Measurements from ENCODE around the gene UBE2C. TPM values are rescaled to one million over a fixed set of nuclear protein-coding genes. Genes with fewer than 3 reads are reported as not detected.

UBE2C gene
- total and polyA plus RNA-seq, 2 of the 8 experiments (the other 6 are each of a cell fraction or from before 2014, with no cell fraction given): 243 to 326 TPM

DNA sequence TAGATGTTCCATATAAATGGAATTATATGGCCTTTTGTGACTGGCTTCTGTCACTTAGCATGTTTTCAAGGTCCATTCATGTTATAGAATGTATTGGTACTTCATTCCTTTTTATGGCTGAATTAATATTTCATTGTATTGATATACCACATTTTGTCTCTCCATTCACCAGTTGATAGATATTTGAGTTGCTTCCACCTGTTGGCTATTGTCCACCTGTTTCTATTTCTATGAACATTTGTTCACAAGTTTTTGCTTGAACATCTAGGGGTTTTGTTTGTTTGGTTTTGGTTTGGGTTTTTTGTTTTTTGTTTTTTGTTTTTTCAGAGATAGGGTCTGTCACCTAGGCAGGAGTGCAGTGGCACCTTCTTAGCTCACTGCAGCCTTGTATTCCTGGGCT lies 44.0 kb upstream of the UBE2C start:
- Histone ChIP-seq H2BK20ac (ENCODE audit: low read length) (peak overlapping the region; percentile 92; the same call in 1 of the 2 replicates), H2BK120ac (replicated peaks; ENCODE audit: low read depth, low read length) (no peak overlapping the region), H3K27me3 (replicated peaks in 1 of 4; ENCODE audit: control insufficient read depth in 3 of 4, extremely low read depth in 1 of 4, insufficient read depth in 3 of 4, low read length in 3 of 4) (no peaks in the 10 kb centered on the region), H2AK5ac (ENCODE audit: low read depth, low read length) (no peak overlapping the region), H4K5ac (ENCODE audit: insufficient read length, low read depth, low read length) (no peak overlapping the region), H3K9me3 (ENCODE audit: insufficient read depth in 2 of 2, low read depth in 1 of 2, low read length in 1 of 2) (no peaks in the 10 kb centered on the region), H2AFZ (ENCODE audit: low read length) (no peak overlapping the region), H3K23me2 (ENCODE audit: low read depth, low read length) (no peaks in the 10 kb centered on the region), H3K79me2 (ENCODE audit: control insufficient read depth in 1 of 2, insufficient read depth in 2 of 2, low read length in 2 of 2) (no peaks in the 10 kb centered on the region), H3K79me1 (ENCODE audit: low read depth, low read length) (no peaks in the 10 kb centered on the region), H3K14ac (ENCODE audit: insufficient read length) (no peak overlapping the region), H4K20me1 (replicated peaks in 1 of 2; ENCODE audit: control insufficient read depth in 1 of 2, insufficient read depth in 2 of 2, low read length in 2 of 2) (no peaks in the 10 kb centered on the region), H3K36me3 (ENCODE audit: control insufficient read depth in 2 of 4, insufficient read depth in 4 of 4, low read length in 3 of 4) (no peaks in the 10 kb centered on the region), H4K8ac (ENCODE audit: extremely low read depth, insufficient read depth, low read length) (no peak overlapping the region), H3K4ac (replicated peaks; ENCODE audit: insufficient read length, low read depth, low read length) (no peak overlapping the region), H3K56ac (replicated peaks; ENCODE audit: insufficient read length, low read depth, low read length) (no peak overlapping the region), H2BK5ac (ENCODE audit: low read depth, low read length) (peak overlapping the region; percentile 88; the same call in 1 of the 2 replicates), H4K91ac (replicated peaks; ENCODE audit: insufficient read length, low read length) (no peak overlapping the region), H3K4me2 (ENCODE audit: insufficient read depth in 1 of 2, low read depth in 2 of 2, low read length in 2 of 2) (no peak overlapping the region), H2BK12ac (ENCODE audit: low read depth, low read length) (peak overlapping the region; percentile 55; the same call in 1 of the 2 replicates), H3K4me1 (replicated peaks in 1 of 4; ENCODE audit: control insufficient read depth in 3 of 4, insufficient read depth in 4 of 4, low read length in 3 of 4) (peaks cover 7 to 21% (median 11%) of the 10 kb centered on the region in 4 experiments), H3K27ac (ENCODE audit: low read depth, low read length) (no peak overlapping the region), H3K23ac (ENCODE audit: insufficient read length) (no peak overlapping the region), H3K18ac (ENCODE audit: extremely low read depth, low read length) (peak overlapping the region; percentile 6; the same call in 1 of the 2 replicates), H3K9ac (replicated peaks in 1 of 4; ENCODE audit: extremely low read depth in 1 of 4, low read depth in 3 of 4, low read length in 3 of 4) (no peak overlapping the region), H2BK15ac (ENCODE audit: low read length) (0 out of 2 replicates have a peak overlapping the region, but pooled peaks have one; percentile 81), H3K4me3 (ENCODE audit: extremely low read depth in 1 of 4, insufficient read depth in 2 of 4, low read depth in 3 of 4, low read length in 4 of 4) (no peak overlapping the region)
- DNase-seq (ENCODE audit: low read depth in 1 of 2, low spot score in 2 of 2) (no peak), FAIRE-seq (no peak)
- ChIA-PET CTCF (ENCODE audit: partially characterized antibody) (interaction anchor here (0.6 to 6.2 kb wide), 8 partner anchors 44 to 452 kb away, joined by 3 to 73 read pairs (median 51); partner anchors contain the start of genes EPPIN, WFDC10A and WFDC9), POLR2A (ENCODE audit: partially characterized antibody) (no interaction called here)
- TF ChIP-seq TBP (IDR thresholded peaks at IDR 0.05; ENCODE audit: low read depth, low read length) (no peak), SRF (IDR thresholded peaks at IDR 0.05; ENCODE audit: low read depth, low read length) (no peak), EGR1 (IDR thresholded peaks at IDR 0.05; ENCODE audit: borderline replicate concordance, low read depth, low read length) (no peak), SP2 (IDR thresholded peaks at IDR 0.05; ENCODE audit: low read length) (no peak), CEBPB (IDR thresholded peaks at IDR 0.05; ENCODE audit: low read depth, low read length) (no peak), HDAC2 (IDR thresholded peaks at IDR 0.05; ENCODE audit: borderline replicate concordance in 1 of 2, low read depth in 2 of 2, low read length in 2 of 2) (no peak), PHF8 (conservative IDR thresholded peaks at IDR 0.05; ENCODE audit: low read depth, low read length) (no peak), GTF2F1 (IDR thresholded peaks at IDR 0.05; ENCODE audit: borderline replicate concordance, low read depth, low read length) (no peak), ATF2 (IDR thresholded peaks at IDR 0.05; ENCODE audit: low read length) (no peak), SP1 (IDR thresholded peaks at IDR 0.05; ENCODE audit: low read depth, low read length) (no peak), POU5F1 (IDR thresholded peaks at IDR 0.05; ENCODE audit: low read depth, low read length) (no peak), RAD21 (IDR thresholded peaks at IDR 0.05 in 1 of 2, conservative IDR thresholded peaks at IDR 0.05 in 1 of 2; ENCODE audit: low read depth in 2 of 2, low read length in 2 of 2) (no peak), CHD1 (IDR thresholded peaks at IDR 0.05; ENCODE audit: low read depth, low read length) (no peak), ZNF274 (IDR thresholded peaks at IDR 0.05; ENCODE audit: borderline replicate concordance, extremely low read depth, low read length) (no peak)

All from H1 (cell line).